K562 (cell line): ENCODE measurements around the gene AGK. TPM values are rescaled to one million over a fixed set of nuclear protein-coding genes. Genes with fewer than 3 reads are reported as not detected.

ENCODE experiments used
- ATAC-seq: fragments of 200-7000 bp; cut with Tn5 transposase; 3 replicates; pipeline ENCODE4 v1.9.1; 2020; ENCODE audit warnings: moderate library complexity
- BruUV-seq: library from RNA; stranded (reverse); fragments of 400-500 nt; replicated peaks from 2 replicates; lab custom pipeline; 2021; lab: Mats Ljungman, UMichigan
- CTCF ChIA-PET: fragments of 300-600 bp; formaldehyde crosslinking; extraction: SDS; loops from one replicate; lab custom pipeline; 2021; ENCODE audit warnings: low intra/inter-chr PET ratio; lab: Yijun Ruan, JAX
- POLR2A ChIA-PET: fragments of 300-600, 350-650 bp; sonication (Branson Sonifier 250); formaldehyde crosslinking; extraction: SDS; loops from one replicate; lab custom pipeline; 2021; ENCODE audit warnings: antibody characterized with exemption, inconsistent platforms; lab: Yijun Ruan, JAX
- DNase-seq, 4 experiments: peaks; one replicate each; pipeline versions ENCODE4 v3.0.0 to v3.0.0-alpha.2; 2011 to 2018; ENCODE audit warnings: low spot score in 3 of 4, mixed read lengths in 3 of 4; ENCODE audit errors: extremely low read depth in 1 of 4
- FAIRE-seq: peaks from 2 replicates; lab custom pipeline; 2011; peaks lifted over from hg19 to GRCh38; lab: Jason Lieb, UNC
- H2AFZ ChIP-seq: 2 replicates; pipeline ENCODE4 v1.6.0; 2011; ENCODE audit warnings: low read depth, low read length, control low read depth, inconsistent platforms
- H3K27ac ChIP-seq: fragments of 200-600 bp; 3 replicates; pipeline ENCODE4 v1.8.0; 2011; ENCODE audit warnings: low read depth, mild to moderate bottlenecking, control low read depth, inconsistent platforms, low read length, moderate library complexity, mixed read lengths; ENCODE audit errors: extremely low read depth
- H3K27me3 ChIP-seq, 2 experiments: fragments of 300-600 bp in 1 of 2; 2 replicates in 1 of 2; 3 replicates in 1 of 2; pipeline versions ENCODE4 v1.6.0 to v1.8.0; 2011; ENCODE audit warnings: inconsistent platforms in 2 of 2, low read length in 2 of 2, mild to moderate bottlenecking in 1 of 2, mixed read lengths in 1 of 2, moderate library complexity in 1 of 2; ENCODE audit not compliant: control insufficient read depth in 2 of 2, insufficient read depth in 2 of 2
- H3K36me3 ChIP-seq: fragments of 300-600 bp; 3 replicates; pipeline ENCODE4 v1.8.0; 2011; ENCODE audit warnings: mild to moderate bottlenecking, low read length, inconsistent platforms; ENCODE audit not compliant: control insufficient read depth, insufficient read depth
- H3K4me1 ChIP-seq, 2 experiments: fragments of 200-600 bp in 1 of 2; replicated peaks in 1 of 2; 2 replicates in 1 of 2; 3 replicates in 1 of 2; pipeline versions ENCODE4 v1.5.1 to v1.8.0; 2011; ENCODE audit warnings: inconsistent platforms in 2 of 2, low read length in 2 of 2, mild to moderate bottlenecking in 1 of 2, mixed read lengths in 1 of 2, moderate library complexity in 1 of 2; ENCODE audit not compliant: control insufficient read depth in 2 of 2, insufficient read depth in 2 of 2
- H3K4me2 ChIP-seq: 2 replicates; pipeline ENCODE4 v1.6.1; 2011; ENCODE audit warnings: low read length, control low read depth, inconsistent platforms, mixed read lengths; ENCODE audit not compliant: insufficient read depth
- H3K4me3 ChIP-seq: fragments of 200-600 bp; sonication (generic), shearing (Covaris generic); 2 replicates; pipeline ENCODE4 v1.5.1; 2016; ENCODE audit warnings: control low read depth, inconsistent platforms
- H3K79me2 ChIP-seq: fragments of 200-600 bp; 3 replicates; pipeline ENCODE4 v1.8.0; 2011; ENCODE audit warnings: low read length, inconsistent platforms; ENCODE audit not compliant: control insufficient read depth, insufficient read depth
- H3K9ac ChIP-seq, 2 experiments: 2 replicates each; pipeline versions ENCODE4 v1.6.0 to v1.6.1; 2011; ENCODE audit warnings: low read depth in 2 of 2, low read length in 2 of 2, control low read depth in 1 of 2, inconsistent platforms in 1 of 2, mild to moderate bottlenecking in 1 of 2, mixed read lengths in 1 of 2; ENCODE audit not compliant: insufficient read depth in 1 of 2
- H3K9me1 ChIP-seq: one replicate; pipeline ENCODE4 v1.6.0; 2011; ENCODE audit warnings: inconsistent platforms, mild to moderate bottlenecking, low read length, moderate library complexity; ENCODE audit not compliant: control insufficient read depth, insufficient read depth
- H3K9me3 ChIP-seq: replicated peaks from 2 replicates; pipeline ENCODE4 v1.5.1; 2011; ENCODE audit warnings: low read depth, low read length, inconsistent platforms; ENCODE audit not compliant: control insufficient read depth, insufficient read depth
- H4K20me1 ChIP-seq: replicated peaks from 2 replicates; pipeline ENCODE4 v1.6.1; 2011; ENCODE audit warnings: low read length, inconsistent platforms, mixed read lengths; ENCODE audit not compliant: control insufficient read depth, insufficient read depth
- ADNP ChIP-seq: fragments of 200-800 bp; sonication (Bioruptor generic); IDR thresholded peaks from 2 replicates; pipeline ENCODE4 v1.6.1; 2016; ENCODE audit warnings: missing genetic modification characterization, missing compliant biosample characterization
- COPS2 ChIP-seq: fragments of 450-650 bp; conservative IDR thresholded peaks from 2 replicates; pipeline ENCODE4 v1.6.1; 2016; ENCODE audit warnings: mild to moderate bottlenecking, moderate library complexity
- ELF2 ChIP-seq: fragments of 250-450 bp; sonication (Bioruptor Pico); IDR thresholded peaks from 2 replicates; pipeline ENCODE4 v1.5.0; 2021; ENCODE audit warnings: mild to moderate bottlenecking
- FOXA3 ChIP-seq, 2 experiments: fragments of 450-650 bp in 1 of 2; sonication (generic) in 1 of 2; formaldehyde crosslinking; IDR thresholded peaks in 1 of 2; conservative IDR thresholded peaks in 1 of 2; 2 replicates each; pipeline versions ENCODE4 v1.4.0 to v1.8.0; 2020 to 2022; ENCODE audit warnings: mild to moderate bottlenecking in 2 of 2, missing genetic modification reagents in 1 of 2
- KAT2B ChIP-seq: IDR thresholded peaks from one replicate; pipeline ENCODE4 v1.6.1; 2012; ENCODE audit warnings: low read depth, mild to moderate bottlenecking, control low read depth, inconsistent platforms, low read length, moderate library complexity
- KHSRP ChIP-seq: fragments of 450-650 bp; IDR thresholded peaks from 2 replicates; pipeline ENCODE4 v1.6.1; 2017
- MEIS2 ChIP-seq: fragments of 450-650 bp; IDR thresholded peaks from 2 replicates; pipeline ENCODE4 v1.6.1; 2014; ENCODE audit warnings: mild to moderate bottlenecking; ENCODE audit not compliant: partially characterized antibody
- MIER1 ChIP-seq: fragments of 450-650 bp; IDR thresholded peaks from 2 replicates; pipeline ENCODE4 v1.6.1; 2016; ENCODE audit warnings: antibody characterized with exemption, mild to moderate bottlenecking, low read depth
- NFRKB ChIP-seq: fragments of 450-650 bp; IDR thresholded peaks from 2 replicates; pipeline ENCODE4 v1.6.1; 2016; ENCODE audit warnings: low read depth
- PHB ChIP-seq: fragments of 250-450 bp; sonication (Bioruptor Pico); IDR thresholded peaks from 2 replicates; pipeline ENCODE4 v1.5.0; 2021
- SMARCB1 ChIP-seq: IDR thresholded peaks from 2 replicates; pipeline ENCODE4 v1.6.1; 2011; ENCODE audit warnings: improper control_type of control experiment, low read depth; ENCODE audit not compliant: insufficient read length
- WGBS: fragments of 100-300 bp; shearing (Covaris generic); methylation state at CpG from one replicate; pipeline ENCODE4 v1.1.6; 2016; ENCODE audit warnings: low coverage, mixed read lengths; ENCODE audit not compliant: insufficient coverage; ENCODE audit errors: missing lambda C conversion rate; 5-methylcytosine and 5-hydroxymethylcytosine counted together
- in situ Hi-C: fragments of 300-500 bp; cut with MboI; formaldehyde crosslinking; loops from 4 replicates; pipeline ENCODE4 v1.15.0; 2018; ENCODE audit warnings: inconsistent platforms, mixed read lengths
- intact Hi-C: fragments of 100-400 bp; cut with micrococcal nuclease; formaldehyde crosslinking; loops from 2 replicates; pipeline ENCODE4 v1.14.2; 2022
- polyA plus RNA-seq, 8 experiments: library from polyadenylated mRNA; depleted of rRNA in 4 of 8; stranded (reverse) in 5 of 8; unstranded in 3 of 8; fragments of >200 nt; fragmentation: Nextera tagmentation in 2 of 8; fragmentation: Illumina TruSeq in 1 of 8; extraction: Ambion mirVana in 2 of 8; extraction: Trizol in 1 of 8; gene quantifications; 2 replicates each; pipeline versions ENCODE4 v1.2.1 to v1.2.3, GENCODE V29; 2011 to 2014; ENCODE audit warnings: inconsistent platforms in 1 of 8, missing spikeins in 1 of 8
- total RNA-seq, 7 experiments: library from RNA; depleted of rRNA in 6 of 7; stranded (reverse); fragments of >200 nt in 6 of 7; fragmentation: Illumina TruSeq in 2 of 7; extraction: Trizol in 2 of 7; gene quantifications; 2 replicates each; pipeline versions ENCODE4 v1.2.1 to v1.2.3, GENCODE V29; 2011 to 2021; ENCODE audit warnings: low replicate concordance in 1 of 7
- TF ChIP-seq, protein P1 (sequence below): fragments of 250-450 bp; sonication (Bioruptor Pico); IDR thresholded peaks from 2 replicates; pipeline ENCODE4 v1.4.0; 2020
- TF ChIP-seq, protein P2 (sequence below): fragments of 450-650 bp; formaldehyde crosslinking; IDR thresholded peaks from 2 replicates; pipeline ENCODE4 v1.4.0; 2020; ENCODE audit warnings: mild to moderate bottlenecking, mixed read lengths
- TF ChIP-seq, protein P3 (sequence below): fragments of 200-800 bp; sonication (Bioruptor generic); IDR thresholded peaks from 2 replicates; pipeline ENCODE4 v1.6.1; 2017; ENCODE audit warnings: missing genetic modification characterization, missing compliant biosample characterization
- TF ChIP-seq, protein P4 (sequence below): IDR thresholded peaks from 3 replicates; pipeline ENCODE4 v1.6.1; 2011; ENCODE audit warnings: borderline replicate concordance, mild to moderate bottlenecking; ENCODE audit not compliant: insufficient read length, insufficient read depth

Gene AGK
- total and polyA plus RNA-seq, 9 of the 15 experiments (the other 6 are each of a cell fraction or from before 2014, with no cell fraction given) = 50.7 to 128 (median 71.8) TPM

DNA sequence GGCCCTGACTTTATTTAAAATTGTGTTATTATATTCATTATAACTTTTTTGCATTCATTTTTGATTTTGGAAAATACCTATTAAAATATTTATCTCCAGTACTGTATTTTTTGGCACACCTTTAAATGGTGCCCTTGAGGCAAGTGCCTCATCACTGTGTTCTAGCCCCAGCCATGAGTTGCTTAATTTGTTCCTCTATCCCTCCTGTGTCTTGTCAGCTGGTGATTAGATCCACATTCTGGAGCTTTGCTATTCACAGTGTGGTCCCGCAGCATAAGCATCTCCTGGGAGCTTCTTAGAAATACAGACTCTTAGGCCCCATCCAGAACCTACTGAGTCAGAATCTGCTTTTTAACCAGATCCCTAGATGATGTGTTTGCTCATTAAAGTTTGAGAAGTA, 19.8 kb downstream of the AGK start:
- no peak for FAIRE-seq
- H3K36me3 ChIP-seq = peaks cover 60% of the 10 kb centered on the region

DNA sequence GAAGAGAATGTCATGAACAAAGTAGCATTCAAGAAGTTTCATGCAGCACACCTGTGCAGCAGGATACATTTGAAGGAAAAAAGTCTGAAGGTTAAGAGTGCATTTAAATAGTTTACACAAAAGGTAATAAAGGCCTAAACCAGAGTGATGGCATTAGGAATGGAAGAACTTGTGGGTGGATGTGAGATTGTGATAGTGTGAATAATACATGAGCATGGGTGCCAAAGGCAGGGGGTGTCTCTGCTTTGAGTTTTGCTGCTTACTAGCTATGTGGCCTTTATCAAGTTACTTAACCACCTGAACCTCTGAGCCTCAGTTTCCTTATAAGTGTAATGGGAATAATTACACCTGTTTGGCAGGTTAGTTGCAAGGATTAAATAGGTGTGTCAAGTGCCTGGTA, 21.0 kb downstream of the AGK start:
- Histone ChIP-seq H3K79me2 (no peaks in the 10 kb centered on the region), H2AFZ (no peak overlapping the region), H3K27me3 (no peaks in the 10 kb centered on the region), H3K4me2 (no peak overlapping the region), H3K4me3 (no peak overlapping the region), H3K9me1 (no peaks in the 10 kb centered on the region), H3K36me3 (peaks cover 54% of the 10 kb centered on the region; the same call in 2 of the 3 replicates), H3K9me3 (peaks cover 18% of the 10 kb centered on the region), H3K4me1 (no peaks in the 10 kb centered on the region), H3K27ac (no peak overlapping the region), H4K20me1 (no peaks in the 10 kb centered on the region), H3K9ac (no peak overlapping the region)
- BruUV-seq = no TSS peak
- in situ Hi-C loops = no loop called here
- DNase-seq (no peak), FAIRE-seq (no peak), ATAC-seq (no peak)
- intact Hi-C loops = no loop called here
- POLR2A ChIA-PET = no interaction called here
- CTCF ChIA-PET = no interaction called here
- no peak for TF ChIP-seq PHB (CRISPR knock-in tag)
- no peak for TF ChIP-seq KHSRP
- TF ChIP-seq, protein P1, sequence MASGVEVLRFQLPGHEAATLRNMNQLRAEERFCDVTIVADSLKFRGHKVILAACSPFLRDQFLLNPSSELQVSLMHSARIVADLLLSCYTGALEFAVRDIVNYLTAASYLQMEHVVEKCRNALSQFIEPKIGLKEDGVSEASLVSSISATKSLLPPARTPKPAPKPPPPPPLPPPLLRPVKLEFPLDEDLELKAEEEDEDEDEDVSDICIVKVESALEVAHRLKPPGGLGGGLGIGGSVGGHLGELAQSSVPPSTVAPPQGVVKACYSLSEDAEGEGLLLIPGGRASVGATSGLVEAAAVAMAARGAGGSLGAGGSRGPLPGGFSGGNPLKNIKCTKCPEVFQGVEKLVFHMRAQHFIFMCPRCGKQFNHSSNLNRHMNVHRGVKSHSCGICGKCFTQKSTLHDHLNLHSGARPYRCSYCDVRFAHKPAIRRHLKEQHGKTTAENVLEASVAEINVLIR = no peak
- TF ChIP-seq, protein P2, sequence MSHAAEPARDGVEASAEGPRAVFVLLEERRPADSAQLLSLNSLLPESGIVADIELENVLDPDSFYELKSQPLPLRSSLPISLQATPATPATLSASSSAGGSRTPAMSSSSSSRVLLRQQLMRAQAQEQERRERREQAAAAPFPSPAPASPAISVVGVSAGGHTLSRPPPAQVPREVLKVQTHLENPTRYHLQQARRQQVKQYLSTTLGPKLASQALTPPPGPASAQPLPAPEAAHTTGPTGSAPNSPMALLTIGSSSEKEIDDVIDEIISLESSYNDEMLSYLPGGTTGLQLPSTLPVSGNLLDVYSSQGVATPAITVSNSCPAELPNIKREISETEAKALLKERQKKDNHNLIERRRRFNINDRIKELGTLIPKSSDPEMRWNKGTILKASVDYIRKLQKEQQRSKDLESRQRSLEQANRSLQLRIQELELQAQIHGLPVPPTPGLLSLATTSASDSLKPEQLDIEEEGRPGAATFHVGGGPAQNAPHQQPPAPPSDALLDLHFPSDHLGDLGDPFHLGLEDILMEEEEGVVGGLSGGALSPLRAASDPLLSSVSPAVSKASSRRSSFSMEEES (CRISPR knock-in tag) = no peak
- TF ChIP-seq NFRKB = no peak
- TF ChIP-seq, protein P3, sequence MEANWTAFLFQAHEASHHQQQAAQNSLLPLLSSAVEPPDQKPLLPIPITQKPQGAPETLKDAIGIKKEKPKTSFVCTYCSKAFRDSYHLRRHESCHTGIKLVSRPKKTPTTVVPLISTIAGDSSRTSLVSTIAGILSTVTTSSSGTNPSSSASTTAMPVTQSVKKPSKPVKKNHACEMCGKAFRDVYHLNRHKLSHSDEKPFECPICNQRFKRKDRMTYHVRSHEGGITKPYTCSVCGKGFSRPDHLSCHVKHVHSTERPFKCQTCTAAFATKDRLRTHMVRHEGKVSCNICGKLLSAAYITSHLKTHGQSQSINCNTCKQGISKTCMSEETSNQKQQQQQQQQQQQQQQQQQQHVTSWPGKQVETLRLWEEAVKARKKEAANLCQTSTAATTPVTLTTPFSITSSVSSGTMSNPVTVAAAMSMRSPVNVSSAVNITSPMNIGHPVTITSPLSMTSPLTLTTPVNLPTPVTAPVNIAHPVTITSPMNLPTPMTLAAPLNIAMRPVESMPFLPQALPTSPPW (CRISPR knock-in tag) = no peak
- TF ChIP-seq ELF2 (CRISPR knock-in tag) = no peak
- TF ChIP-seq KAT2B = no peak

More for the DNA sequence above, 19.8 kb downstream of the AGK start:
- 90% methylated on average over 1 of the region's 1 CpG for WGBS
- H3K9me1 ChIP-seq = no peaks in the 10 kb centered on the region
- H3K79me2 ChIP-seq = no peaks in the 10 kb centered on the region
- BruUV-seq = no TSS peak
- TF ChIP-seq MEIS2 (no peak), COPS2 (no peak), ADNP (no peak), SMARCB1 (no peak), FOXA3 (CRISPR knock-in tag; conservative IDR thresholded peaks at IDR 0.05 in 1 of 2, IDR thresholded peaks at IDR 0.05 in 1 of 2) (no peak), MIER1 (no peak)
- TF ChIP-seq, protein P4, sequence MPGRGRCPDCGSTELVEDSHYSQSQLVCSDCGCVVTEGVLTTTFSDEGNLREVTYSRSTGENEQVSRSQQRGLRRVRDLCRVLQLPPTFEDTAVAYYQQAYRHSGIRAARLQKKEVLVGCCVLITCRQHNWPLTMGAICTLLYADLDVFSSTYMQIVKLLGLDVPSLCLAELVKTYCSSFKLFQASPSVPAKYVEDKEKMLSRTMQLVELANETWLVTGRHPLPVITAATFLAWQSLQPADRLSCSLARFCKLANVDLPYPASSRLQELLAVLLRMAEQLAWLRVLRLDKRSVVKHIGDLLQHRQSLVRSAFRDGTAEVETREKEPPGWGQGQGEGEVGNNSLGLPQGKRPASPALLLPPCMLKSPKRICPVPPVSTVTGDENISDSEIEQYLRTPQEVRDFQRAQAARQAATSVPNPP = no peak
- no peaks in the 10 kb centered on the region for H4K20me1 ChIP-seq
- peaks cover 12% of the 10 kb centered on the region for H3K9me3 ChIP-seq
- H3K4me2 ChIP-seq = no peak overlapping the region
- no peak for ATAC-seq
- in situ Hi-C loops = no loop called here
- POLR2A ChIA-PET = interaction anchor here (0.7 kb wide), 1 partner anchor 108 kb away, joined by 3 read pairs; no protein-coding TSS in a partner anchor
- no peak for DNase-seq
- H3K4me3 ChIP-seq = no peak overlapping the region
- H2AFZ ChIP-seq = no peak overlapping the region
- CTCF ChIA-PET = no interaction called here
- H3K4me1 ChIP-seq = no peaks in the 10 kb centered on the region
- no peak overlapping the region for H3K27ac ChIP-seq
- intact Hi-C loops = no loop called here
- H3K27me3 ChIP-seq = no peaks in the 10 kb centered on the region
- H3K9ac ChIP-seq = no peak overlapping the region
